HG03378 (cell line): ENCODE data around the gene SND1.

Experiments
- ATAC-seq: cut with Tn5 transposase; IDR thresholded peaks from one replicate; pipeline ENCODE4 v1.9.1; 2021; ENCODE audit warnings: mild to moderate bottlenecking, moderate library complexity; ENCODE audit not compliant: unreplicated experiment

SND1 gene

DNA sequence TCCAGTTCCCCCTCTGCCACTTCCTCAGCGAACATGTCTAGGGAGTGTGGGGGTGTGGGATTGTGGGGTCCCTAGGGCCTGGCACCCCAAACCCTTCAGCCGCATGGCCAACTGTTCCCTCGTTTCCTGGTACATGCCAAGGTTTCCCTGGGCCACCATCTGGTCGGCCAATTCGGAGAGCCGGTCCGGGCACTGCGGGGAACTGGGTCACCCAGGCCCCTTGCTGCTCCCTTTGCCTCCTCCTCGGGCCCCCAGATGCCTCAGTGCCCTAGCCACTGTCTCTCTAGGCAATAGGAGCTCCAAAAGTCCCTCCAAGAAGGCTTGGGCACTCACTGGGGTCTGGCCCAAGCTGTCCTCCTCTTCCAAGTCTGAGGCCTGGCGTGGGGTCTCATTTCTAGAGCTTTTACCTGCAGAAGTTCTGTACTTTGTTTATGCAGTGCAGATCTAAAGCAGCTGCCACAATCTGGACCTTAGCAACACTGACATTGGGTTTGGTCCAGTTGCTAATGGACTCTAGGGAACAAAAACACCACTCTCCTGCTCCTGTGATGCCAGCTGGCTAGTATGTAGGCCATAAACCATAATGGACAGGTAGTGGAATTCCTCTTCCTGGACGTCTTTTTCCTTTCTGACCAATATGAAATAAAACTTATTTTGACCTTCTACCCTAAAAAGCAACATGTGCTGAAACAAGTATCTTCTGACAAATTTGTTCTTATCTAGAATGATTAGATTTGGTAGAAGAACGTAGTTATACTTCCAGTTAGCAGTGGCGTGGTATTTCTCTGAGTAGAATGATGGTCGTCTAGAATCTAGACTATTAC is 206.3 kb downstream of the SND1 start:
- no peak for ATAC-seq

DNA sequence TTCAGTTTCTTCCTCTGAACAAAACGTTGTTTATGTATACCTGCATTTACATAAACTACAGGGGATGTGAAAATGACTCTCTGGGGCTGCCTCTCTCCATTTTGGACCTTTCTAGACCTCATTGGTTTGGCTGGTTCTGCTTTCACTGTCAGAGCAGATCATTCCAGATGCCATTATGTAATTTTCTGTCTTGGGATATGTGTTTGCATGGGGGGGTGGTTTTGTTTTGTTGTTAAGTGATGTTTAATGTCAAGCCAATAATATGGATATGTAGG is 206.9 kb downstream of the SND1 start:
- no peak for ATAC-seq

DNA sequence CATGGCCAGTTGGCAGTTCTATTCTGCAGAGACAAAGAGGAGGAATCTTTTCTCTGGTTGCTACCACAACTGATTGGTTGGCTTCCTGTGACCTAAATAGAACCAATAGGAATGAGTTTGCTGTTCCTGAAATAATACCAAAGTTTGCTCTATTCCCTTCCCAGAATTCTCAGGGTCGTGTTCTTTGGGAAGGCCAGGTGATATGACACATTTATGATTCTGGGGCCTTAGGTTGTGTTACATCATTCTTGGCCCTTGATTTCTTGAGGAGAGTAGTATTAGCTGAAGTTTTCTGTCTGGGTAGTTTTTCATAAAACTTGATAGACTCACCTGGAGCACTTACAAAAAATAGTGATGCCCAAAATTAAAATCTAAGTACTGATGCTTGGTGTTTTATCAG is 207.3 kb downstream of the SND1 start:
- no peak for ATAC-seq

DNA sequence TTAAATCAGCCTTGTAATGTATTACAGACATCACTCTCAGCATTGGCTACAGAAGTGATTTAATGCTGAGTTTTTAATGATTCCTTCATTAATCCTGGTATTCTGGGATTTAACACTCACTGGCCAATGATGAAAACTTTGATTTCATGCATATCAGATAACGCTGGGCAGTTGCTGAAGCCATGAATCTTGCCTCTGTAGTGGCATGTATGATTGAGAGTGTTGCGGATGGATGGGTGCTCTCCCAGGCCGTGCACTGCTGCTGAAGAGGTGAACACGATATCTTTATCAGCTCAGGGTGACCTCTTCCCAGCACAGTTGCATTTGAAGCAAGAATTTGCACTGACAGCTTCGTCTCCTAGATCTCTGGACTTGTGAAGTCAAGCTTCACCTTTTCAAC is 210.5 kb downstream of the SND1 start:
- ATAC-seq = no peak

DNA sequence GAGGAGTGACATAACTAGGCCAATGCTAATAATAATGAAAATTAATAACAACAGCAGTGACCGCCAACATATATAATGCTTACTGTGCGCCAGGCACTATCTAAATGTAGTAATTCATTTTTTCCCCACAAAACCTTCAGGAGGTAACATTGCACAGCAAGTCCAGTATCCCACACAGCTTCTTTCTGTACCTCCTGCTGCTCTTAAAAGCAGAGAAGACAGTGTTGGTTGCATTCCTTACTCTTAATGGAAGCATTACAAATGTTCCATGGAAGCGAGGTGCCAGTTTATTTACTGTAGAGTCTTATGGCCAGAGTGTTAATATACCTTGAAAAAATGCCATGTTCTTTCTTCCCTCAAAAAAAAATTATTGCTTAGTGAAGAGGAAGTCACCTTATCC is 211.1 kb downstream of the SND1 start:
- no peak for ATAC-seq

DNA sequence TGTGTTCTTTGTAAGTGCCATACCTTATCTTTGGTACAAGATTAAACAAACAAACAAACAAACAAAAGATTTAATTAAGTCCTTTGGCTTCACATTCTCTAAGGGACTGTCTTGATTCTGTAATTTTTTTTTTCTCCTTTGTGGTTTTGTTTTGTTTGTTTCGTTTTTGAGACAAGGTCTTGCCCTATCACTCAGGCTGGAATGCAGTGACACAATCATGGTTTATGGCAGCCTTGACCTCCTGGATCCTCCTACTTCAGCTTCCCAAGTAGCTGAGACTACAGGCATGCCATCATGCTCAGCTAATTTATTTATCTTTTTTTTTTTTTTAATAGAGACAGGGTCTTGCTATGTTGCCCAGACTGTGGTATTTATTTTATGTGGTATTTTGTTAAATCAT is 213.5 kb downstream of the SND1 start:
- no peak for ATAC-seq

DNA sequence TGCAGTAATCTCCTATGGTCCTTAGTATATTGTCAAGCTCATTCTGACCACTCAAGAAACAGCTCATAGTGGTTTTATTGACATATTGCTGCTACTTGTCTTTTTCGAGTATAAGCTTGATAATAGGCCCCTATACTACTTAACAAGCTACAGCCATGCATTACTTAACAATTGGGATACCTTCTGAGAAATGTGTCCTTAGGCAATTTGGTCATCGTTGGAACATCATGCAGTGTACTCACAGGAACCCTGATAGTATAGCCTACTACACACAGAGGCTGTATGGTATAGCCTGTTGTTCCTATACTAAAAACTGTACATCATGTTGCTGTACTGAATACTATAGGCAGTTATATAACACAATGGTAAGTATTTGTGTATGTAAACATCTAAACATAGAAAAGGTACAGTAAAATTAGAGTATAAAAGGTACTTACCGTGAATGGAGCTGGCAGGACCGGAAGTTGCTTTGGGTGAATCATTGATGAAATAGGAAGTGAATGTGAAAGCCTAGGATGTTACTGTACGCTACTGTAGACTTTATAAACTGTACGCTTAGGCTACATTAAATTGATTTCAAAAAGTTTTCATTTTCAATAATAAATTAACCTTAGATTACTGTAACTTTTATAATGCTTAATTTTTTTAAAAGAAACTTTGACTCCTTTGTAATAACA is 218.4 kb downstream of the SND1 start:
- ATAC-seq = peak; percentile 80

DNA sequence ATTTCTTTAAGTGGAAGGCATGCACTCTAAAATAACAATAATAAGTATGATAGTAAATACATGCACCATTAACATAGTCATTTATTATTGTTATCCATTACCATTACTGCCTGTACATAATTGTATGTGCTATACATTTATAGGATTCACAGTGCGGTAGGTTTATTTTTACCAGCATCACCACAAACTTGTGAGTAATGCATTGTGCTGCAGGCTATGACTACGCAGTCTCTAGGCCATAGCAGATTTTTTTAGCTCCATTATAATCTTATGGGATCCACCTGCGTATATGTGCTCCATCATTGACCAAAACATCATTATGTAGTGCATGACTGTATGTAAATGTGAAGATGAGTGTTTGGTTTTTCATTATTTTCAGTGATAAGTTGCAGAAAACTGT is 219.2 kb downstream of the SND1 start:
- ATAC-seq = no peak

DNA sequence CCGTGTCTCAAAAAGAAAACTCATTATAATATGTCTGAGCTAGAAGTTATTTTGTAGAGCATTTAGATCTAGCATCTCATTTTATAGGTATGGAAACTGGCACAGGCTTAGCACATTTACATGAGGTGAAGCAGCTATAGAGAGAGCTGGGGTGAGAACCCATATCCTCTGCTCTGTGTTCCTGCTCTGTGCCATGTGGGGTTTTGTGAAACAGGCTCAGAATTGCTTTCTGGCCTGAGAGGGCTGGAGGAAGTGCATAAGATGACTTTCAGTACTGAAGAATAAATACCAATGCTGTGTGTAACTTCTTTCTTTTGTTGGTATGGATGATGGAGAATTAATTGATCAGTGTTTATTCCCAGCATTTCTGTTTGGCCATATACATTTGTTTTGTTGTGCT is 220.1 kb downstream of the SND1 start:
- ATAC-seq = peak; percentile 53

DNA sequence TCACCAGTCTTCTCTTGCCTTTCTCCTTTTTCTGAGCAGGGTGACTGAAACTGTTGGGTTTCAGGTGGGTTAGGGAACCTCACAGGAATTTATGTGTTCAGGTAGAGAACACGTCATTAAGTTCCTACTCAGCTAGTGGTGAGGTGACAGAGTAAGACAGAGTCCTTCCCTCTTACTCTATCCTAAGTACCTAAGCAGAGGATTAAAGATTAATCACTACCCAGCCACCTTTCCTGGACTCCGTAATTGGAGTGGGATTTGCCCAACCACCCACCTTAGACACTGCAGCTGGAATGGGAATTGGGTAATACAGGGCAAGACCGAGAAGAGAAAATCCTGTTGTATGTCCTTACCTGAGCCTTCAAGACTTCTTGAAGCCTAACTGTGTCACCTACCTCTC is 221.2 kb downstream of the SND1 start:
- ATAC-seq = no peak

DNA sequence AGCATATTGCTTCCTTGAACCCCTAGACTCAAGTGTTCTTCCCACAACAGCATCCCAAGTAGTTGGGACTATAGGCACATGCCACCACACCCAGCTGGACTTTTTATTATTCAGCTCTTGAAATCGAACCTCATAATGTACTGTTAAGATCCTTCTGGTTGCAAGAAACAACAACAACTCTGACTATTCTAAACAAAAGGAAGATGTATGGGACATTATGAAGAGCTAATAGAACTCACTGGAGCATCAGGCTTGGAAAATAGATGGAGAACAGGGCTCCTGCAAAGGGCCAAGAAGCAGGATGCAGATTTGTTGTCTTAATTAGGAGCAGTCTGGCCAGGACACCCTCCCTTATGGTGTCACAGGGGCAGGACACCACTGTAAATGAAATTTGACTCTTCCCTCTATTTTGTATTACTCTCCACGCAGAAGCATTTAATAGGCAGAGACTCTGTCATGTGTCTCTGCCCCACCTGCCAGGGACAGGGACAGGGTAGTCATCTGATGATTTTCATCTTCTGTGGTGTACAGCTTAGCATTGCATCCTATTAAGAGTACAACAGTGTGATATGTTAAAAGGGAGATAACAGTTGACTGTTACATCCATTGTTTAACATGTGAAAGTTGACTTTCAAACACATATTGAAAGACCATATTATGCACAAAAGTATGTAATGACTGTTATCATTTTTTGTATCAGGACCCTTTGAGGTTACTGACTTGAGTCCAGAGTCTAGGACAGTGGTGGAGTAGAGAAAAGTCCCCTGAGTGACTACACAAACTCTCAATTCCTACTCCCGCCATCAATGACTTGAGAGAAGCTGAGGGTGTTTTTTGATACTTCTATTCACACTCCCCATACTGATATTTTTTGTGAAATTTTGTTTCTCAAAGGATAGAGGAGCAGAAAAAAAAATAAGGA is 222.0 kb downstream of the SND1 start:
- ATAC-seq = no peak

DNA sequence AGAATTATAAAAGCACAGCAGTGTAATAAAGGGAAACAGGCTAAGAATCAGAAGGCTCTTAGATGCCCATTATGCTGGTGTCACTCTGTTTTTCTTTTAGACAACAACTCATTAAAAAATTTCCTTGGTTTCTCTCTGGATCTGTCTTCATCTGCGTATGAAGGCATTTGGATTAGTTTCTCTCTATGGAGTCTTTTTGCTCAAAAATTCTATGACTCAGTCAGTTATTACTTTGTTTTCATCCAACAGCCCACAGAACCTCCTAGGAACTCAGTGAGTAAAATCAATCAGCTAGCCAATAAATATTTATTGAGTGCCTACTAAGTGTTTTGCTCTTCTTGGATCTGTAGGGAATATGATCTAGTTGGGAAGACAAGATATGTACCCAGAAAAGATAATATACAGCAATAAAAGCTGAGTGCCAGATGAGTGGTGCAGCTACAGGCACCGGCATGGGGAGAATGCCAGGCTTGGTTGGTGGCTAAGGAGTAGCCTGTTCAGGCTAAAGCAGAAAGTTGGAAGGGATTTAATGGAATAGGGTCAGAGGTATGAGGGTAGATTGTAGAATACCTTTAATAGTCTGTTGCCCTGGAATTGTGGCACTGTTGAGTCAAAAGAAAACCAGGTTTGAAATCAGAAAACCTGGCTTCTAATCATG is 223.1 kb downstream of the SND1 start:
- ATAC-seq = no peak

DNA sequence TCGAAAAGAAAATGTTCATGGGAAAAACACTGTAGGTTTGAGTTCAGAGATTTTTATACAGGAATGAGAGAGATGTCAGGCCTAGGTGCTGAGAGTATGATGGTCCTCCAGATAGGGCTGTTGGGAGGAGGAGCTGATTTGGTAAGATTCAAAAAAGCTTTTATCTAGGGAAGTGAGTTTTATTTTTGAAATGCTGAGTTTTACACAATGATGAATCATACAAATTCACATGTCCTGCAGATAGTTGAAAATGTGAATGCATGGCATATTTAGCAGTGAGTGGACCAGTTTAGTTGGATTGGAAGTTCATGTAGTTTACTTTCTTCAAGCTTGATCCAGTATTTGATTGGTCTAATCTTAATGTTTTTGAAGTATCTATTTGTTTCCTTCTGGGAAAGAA is 224.4 kb downstream of the SND1 start:
- no peak for ATAC-seq

DNA sequence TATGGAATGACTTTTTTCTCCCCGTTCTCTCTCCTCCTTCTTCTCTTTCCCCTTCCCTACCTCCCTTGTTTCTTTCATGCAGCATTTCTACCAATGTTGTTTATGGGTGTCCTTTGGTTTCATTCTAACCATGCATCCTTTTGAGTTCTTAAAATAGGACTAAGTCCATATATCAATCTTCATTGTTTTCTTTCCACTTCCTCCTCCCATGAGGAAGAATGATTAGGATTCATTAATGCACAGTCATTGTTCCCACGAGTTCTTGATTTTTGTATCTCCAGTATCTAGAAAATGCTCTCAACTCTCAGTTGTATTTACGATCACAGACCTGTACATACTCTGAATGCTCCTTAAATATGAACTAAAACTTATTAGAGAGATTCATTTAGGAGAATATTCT is 226.0 kb downstream of the SND1 start:
- no peak for ATAC-seq

DNA sequence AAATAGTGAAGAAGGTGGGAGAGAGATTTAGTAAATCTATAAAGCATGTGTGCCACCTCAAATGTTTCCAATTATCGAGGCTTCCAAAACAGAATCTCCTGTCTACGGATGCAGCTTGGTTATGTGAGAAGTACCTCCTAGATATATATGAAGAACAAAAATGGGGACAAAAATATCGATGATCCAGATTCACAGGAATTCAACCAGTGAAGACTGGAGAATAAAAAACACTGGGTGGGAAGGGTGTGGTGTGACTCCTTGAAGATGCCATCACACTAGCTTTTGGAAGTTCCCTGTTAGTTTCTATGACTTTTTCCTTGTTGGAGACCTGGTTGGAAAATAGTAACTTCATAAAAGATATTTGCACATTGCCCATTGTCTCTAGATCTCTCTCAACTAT is 226.8 kb downstream of the SND1 start:
- ATAC-seq = no peak

DNA sequence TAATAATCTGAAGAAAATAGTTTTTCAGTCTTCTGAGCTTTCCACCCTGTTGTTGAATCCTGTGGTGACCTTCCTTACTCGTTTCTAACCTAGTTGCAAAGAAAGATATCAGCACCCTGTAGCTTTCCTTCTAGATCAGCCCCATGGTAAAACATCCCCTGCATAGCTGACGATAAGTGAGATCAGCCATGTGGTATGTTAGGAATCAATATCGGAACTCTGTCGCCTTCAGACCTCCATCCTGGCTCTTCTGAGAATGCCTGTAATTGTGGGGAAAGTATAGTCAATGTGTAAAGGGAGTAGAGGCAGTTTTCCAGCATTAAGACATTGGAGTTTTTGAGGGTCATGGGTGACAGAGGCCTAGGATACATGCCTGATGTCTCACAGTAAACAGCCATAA is 227.4 kb downstream of the SND1 start:
- ATAC-seq = no peak

DNA sequence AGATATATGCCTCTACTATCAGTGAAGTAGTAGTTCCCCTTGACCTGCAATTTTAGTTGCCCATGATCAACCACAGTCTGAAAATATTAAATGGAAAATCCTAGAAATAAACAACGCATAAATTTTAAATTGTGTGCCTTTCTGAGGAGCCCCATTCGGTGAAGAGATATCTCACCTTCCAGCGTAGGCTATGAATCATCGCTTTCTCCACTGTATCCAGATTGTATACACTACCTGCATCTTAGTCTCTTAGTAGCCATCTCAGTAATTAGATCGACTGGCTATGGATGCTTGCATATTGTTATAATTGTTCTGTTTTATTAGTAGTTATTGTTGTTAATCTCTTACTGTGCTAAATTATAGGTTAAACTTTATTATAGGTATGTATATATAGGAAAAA is 227.9 kb downstream of the SND1 start:
- no peak for ATAC-seq

DNA sequence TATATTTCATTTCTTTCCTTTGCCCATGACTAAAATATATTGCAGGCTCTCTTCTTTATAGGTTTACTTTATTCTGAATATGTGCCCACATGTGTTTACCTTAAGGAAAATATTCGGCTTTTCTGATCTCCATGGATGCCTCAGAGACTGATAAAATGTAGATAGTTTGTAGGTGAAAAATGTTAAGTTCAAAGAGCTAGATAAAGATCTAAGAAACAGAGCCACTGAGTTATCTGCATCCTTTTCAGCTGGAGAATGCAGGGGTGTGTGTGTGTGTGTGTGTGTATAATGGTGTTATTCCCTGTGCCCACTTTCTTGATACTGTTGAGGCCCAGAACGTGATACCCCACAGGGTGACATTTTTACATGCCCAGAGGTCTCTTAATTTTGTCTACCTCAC is 228.5 kb downstream of the SND1 start:
- no peak for ATAC-seq

DNA sequence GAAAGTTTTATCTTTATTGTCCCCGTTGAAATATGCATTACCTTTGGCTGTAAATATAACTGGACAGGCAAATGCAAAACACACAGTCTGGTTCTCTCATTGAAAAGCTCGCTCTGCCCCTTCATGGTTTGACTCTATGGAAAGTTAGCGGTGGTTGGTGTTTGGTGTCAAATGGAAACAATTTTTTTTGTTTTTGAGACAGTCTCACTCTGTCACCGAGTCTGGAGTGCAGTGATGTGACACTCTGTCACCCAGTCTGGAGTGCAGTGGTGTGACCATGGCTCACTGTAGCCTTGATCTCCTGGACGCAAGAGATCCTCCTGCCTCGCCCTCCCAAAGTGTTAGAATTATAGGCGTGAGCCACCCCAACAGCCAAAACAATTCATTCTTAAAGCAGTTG is 229.6 kb downstream of the SND1 start:
- no peak for ATAC-seq

DNA sequence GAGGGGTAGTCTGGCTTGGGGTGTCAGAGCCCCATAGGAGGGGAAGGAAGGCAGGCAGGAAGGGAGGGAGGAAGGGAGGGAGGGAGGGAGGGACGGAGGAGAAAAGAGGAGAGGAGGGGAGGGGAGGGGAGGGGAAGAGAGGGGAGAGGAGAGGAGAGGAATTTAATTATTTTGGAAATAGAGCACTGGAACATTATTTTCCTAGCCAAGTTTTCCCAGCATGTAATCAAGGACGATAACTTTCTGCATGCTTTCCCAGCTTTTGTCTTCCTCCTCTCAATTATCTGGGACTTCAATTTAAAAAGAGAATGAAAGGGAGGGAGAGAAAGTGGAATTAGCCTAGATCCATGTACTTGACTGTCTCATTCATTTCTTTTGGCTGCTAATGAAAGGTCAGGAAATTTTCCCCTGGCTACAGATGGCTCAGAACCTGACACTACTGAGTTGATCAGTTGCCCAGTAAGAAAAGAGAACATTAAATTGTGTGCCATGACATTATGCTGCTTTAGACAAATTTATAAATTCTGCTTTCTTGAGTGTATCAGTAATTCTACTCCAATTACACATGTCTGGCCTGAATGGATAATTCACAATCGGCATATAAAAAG is 230.4 kb downstream of the SND1 start:
- ATAC-seq = no peak

DNA sequence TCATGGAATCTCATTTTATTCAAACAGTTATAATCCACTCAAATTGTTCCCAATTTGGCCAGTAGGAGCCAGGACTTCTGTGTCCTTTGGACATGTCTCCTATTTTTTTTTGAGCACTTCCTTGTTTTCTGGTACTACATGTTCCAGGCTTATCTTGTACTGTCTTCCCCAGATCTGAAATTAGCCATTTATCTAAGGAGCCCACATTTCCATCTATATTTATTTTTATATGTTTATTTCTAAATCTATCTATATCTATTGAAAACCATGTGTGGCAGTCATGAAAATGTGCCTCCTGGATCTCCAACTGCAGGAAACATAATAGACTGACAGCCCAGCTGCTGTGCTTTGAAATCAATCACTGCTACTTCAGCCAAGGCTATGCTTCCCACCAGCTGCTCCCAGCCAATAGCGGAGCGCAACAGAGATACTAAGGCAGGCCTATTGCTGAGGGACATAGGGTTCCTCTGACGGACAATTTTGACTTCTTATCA is 232.1 kb downstream of the SND1 start:
- ATAC-seq = no peak
